CD14-positive monocyte (primary cell): ENCODE results near the gene WNT5B. TPM values are rescaled to one million over a fixed set of nuclear protein-coding genes. Genes with fewer than 3 reads are reported as not detected.

Experiments
- DNase-seq, 3 donors: peaks; one replicate each; pipeline ENCODE4 v3.0.0-alpha.2; 2011 to 2022
- H2AFZ ChIP-seq: 2 replicates; pipeline ENCODE4 v1.6.0; 2012; ENCODE audit warnings: mild to moderate bottlenecking, low read depth, low read length, inconsistent platforms; ENCODE audit not compliant: insufficient read depth, poor library complexity, severe bottlenecking
- H3K27ac ChIP-seq, 2 donors: 1 replicate in 1 of 2; 2 replicates in 1 of 2; pipeline ENCODE4 v1.5.1; 2012 to 2013; ENCODE audit warnings: low read length in 2 of 2, control low read depth in 1 of 2, inconsistent platforms in 1 of 2, low read depth in 1 of 2, mild to moderate bottlenecking in 1 of 2
- H3K27me3 ChIP-seq, 2 donors: one replicate each; pipeline versions ENCODE4 v1.6.0 to v1.6.1; 2011 to 2013; ENCODE audit warnings: low read length in 2 of 2; ENCODE audit not compliant: control insufficient read depth in 2 of 2, insufficient read depth in 2 of 2
- H3K36me3 ChIP-seq, 2 donors: replicated peaks in 1 of 2; 1 replicate in 1 of 2; 2 replicates in 1 of 2; pipeline versions ENCODE4 v1.5.1 to v1.6.1; 2012 to 2013; ENCODE audit warnings: low read length in 2 of 2, control low read depth in 1 of 2, inconsistent platforms in 1 of 2, mild to moderate bottlenecking in 1 of 2; ENCODE audit not compliant: insufficient read depth in 2 of 2, control insufficient read depth in 1 of 2
- H3K4me1 ChIP-seq, 2 donors: 1 replicate in 1 of 2; 2 replicates in 1 of 2; pipeline versions ENCODE4 v1.5.1 to v1.6.1; 2012 to 2013; ENCODE audit warnings: low read length in 2 of 2, control low read depth in 1 of 2, inconsistent platforms in 1 of 2, mild to moderate bottlenecking in 1 of 2, moderate library complexity in 1 of 2; ENCODE audit not compliant: insufficient read depth in 2 of 2, control insufficient read depth in 1 of 2
- H3K4me2 ChIP-seq: replicated peaks from 2 replicates; pipeline ENCODE3; 2012; ENCODE audit warnings: low read length, moderate library complexity, mild to moderate bottlenecking; ENCODE audit not compliant: poor library complexity, severe bottlenecking; ENCODE audit errors: extremely low read depth
- H3K4me3 ChIP-seq, 3 experiments: fragments of 200-600 bp in 1 of 3; sonication (generic) in 1 of 3; replicated peaks in 1 of 3; 1 replicate in 2 of 3; 2 replicates in 1 of 3; pipeline ENCODE4 v1.5.1; 2011 to 2013; ENCODE audit warnings: low read length in 3 of 3, mild to moderate bottlenecking in 3 of 3, control low read depth in 2 of 3, low read depth in 2 of 3, inconsistent platforms in 1 of 3, moderate library complexity in 1 of 3
- H3K79me2 ChIP-seq: 2 replicates; pipeline ENCODE4 v1.6.0; 2012; ENCODE audit warnings: mild to moderate bottlenecking, control low read depth, inconsistent platforms, low read length, moderate library complexity; ENCODE audit not compliant: insufficient read depth
- H3K9ac ChIP-seq: 2 replicates; pipeline ENCODE4 v1.6.0; 2017; ENCODE audit warnings: low read length, mild to moderate bottlenecking; ENCODE audit not compliant: insufficient read depth, poor library complexity, severe bottlenecking
- H3K9me3 ChIP-seq, 2 donors: replicated peaks in 1 of 2; 1 replicate in 1 of 2; 2 replicates in 1 of 2; pipeline versions ENCODE4 v1.5.1 to v1.6.1; 2012 to 2013; ENCODE audit warnings: low read length in 2 of 2, control low read depth in 1 of 2; ENCODE audit not compliant: control insufficient read depth in 1 of 2, insufficient read depth in 1 of 2
- H4K20me1 ChIP-seq: 2 replicates; pipeline ENCODE4 v1.6.0; 2012; ENCODE audit warnings: mild to moderate bottlenecking, low read length, control low read depth, moderate library complexity; ENCODE audit not compliant: insufficient read depth
- H3K27ac Mint-ChIP-seq, 7 donors: one replicate each; pipeline ENCODE4 v1.8.0; 2020; ENCODE audit warnings: mild to moderate bottlenecking in 7 of 7, mixed read lengths in 7 of 7, moderate library complexity in 6 of 7, inconsistent platforms in 2 of 7
- H3K27me3 Mint-ChIP-seq, 3 donors: one replicate each; pipeline ENCODE4 v1.8.0; 2021 to 2022; ENCODE audit warnings: low read depth in 3 of 3, mild to moderate bottlenecking in 3 of 3, mixed read lengths in 3 of 3, moderate library complexity in 3 of 3, inconsistent platforms in 1 of 3
- H3K36me3 Mint-ChIP-seq, 2 donors: one replicate each; pipeline ENCODE4 v1.8.0; 2020; ENCODE audit warnings: mixed read lengths in 2 of 2, inconsistent platforms in 1 of 2, mild to moderate bottlenecking in 1 of 2
- H3K4me1 Mint-ChIP-seq: one replicate; pipeline ENCODE4 v1.8.0; 2020; ENCODE audit warnings: mild to moderate bottlenecking, mixed read lengths
- H3K4me3 Mint-ChIP-seq, 2 donors: one replicate each; pipeline ENCODE4 v1.8.0; 2020; ENCODE audit warnings: mild to moderate bottlenecking in 2 of 2, mixed read lengths in 2 of 2, moderate library complexity in 1 of 2
- H3K9me3 Mint-ChIP-seq, 7 donors: one replicate each; pipeline ENCODE4 v1.8.0; 2020 to 2022; ENCODE audit warnings: mixed read lengths in 7 of 7, mild to moderate bottlenecking in 6 of 7, moderate library complexity in 6 of 7, inconsistent platforms in 2 of 7
- CTCF ChIP-seq: fragments of 200-600 bp; IDR thresholded peaks from one replicate; pipeline ENCODE4 v1.8.0; 2022; ENCODE audit warnings: antibody characterized with exemption, mild to moderate bottlenecking
- WGBS: methylation state at CpG from one replicate; pipeline ENCODE4 v1.1.5; 2013; ENCODE audit warnings: missing lambda C conversion rate; ENCODE audit not compliant: insufficient coverage; 5-methylcytosine and 5-hydroxymethylcytosine counted together
- intact Hi-C, 2 donors: fragments of 100-400 bp; cut with micrococcal nuclease; formaldehyde crosslinking; loops; one replicate each; pipeline versions ENCODE4 v1.15.0 to v1.15.1; 2023
- polyA plus RNA-seq, 3 donors: library from polyadenylated mRNA; depleted of rRNA in 1 of 3; unstranded in 2 of 3; stranded (reverse) in 1 of 3; fragments of 300-500 nt in 2 of 3; fragments of >200 nt in 1 of 3; fragmentation: Illumina TruSeq in 2 of 3; gene quantifications; 1 replicate in 2 of 3; 2 replicates in 1 of 3; pipeline ENCODE4 v1.2.3, GENCODE V29; 2012 to 2021

WNT5B gene
- polyA plus RNA-seq, 3 donors: 2.7 to 4.1 (median 3.1) TPM

- H3K27me3 Mint-ChIP-seq: peaks cover 0 to 2% (median 0%) of the 10 kb centered on the region in 3 donors
- H3K36me3 Mint-ChIP-seq: no peaks in the 10 kb centered on the region
- H3K9me3 Mint-ChIP-seq: peaks cover 0 to 2% (median 0%) of the 10 kb centered on the region in 7 donors
- H3K27ac ChIP-seq: no peak overlapping the region
- H4K20me1 ChIP-seq: peaks cover 14% of the 10 kb centered on the region
- H2AFZ ChIP-seq: no peak overlapping the region
- H3K9me3 ChIP-seq: no peaks in the 10 kb centered on the region
- no peak for TF ChIP-seq CTCF
- intact Hi-C loops: no loop called here
- WGBS: 95% methylated on average over 3 of the region's 5 CpGs
- peaks cover 22 to 30% of the 10 kb centered on the region in 2 donors for H3K4me1 ChIP-seq
- H3K4me3 ChIP-seq: no peak overlapping the region
- H3K36me3 ChIP-seq: no peaks in the 10 kb centered on the region
- H3K4me2 ChIP-seq: no peak overlapping the region
- no peak overlapping the region for H3K4me3 Mint-ChIP-seq
- H3K27ac Mint-ChIP-seq: peak overlapping the region in 1 of 7 donors; percentile 27
- H3K4me1 Mint-ChIP-seq: peaks cover 26% of the 10 kb centered on the region
- no peaks in the 10 kb centered on the region for H3K27me3 ChIP-seq
- DNase-seq: peak in 1 of 3 donors; percentile 47
- H3K9ac ChIP-seq: no peak overlapping the region
- peaks cover 23% of the 10 kb centered on the region for H3K79me2 ChIP-seq
Observed at GRCh38 chr12:1688086-1688710, 59.2 kb downstream of the WNT5B start.

GRCh38 chr12:1690578-1691122 is 61.6 kb downstream of the WNT5B start, which contains the start of gene ADIPOR2:
Gene ADIPOR2 (plus strand): TSS chr12:1691070. CDS start chr12:1754344, 63,274 bp downstream.
- TF ChIP-seq CTCF: no peak
- intact Hi-C loops: no loop called here
- H3K27ac Mint-ChIP-seq: peak within 1 kb of the TSS; percentile 93 to 99 (median 98)
- 2% methylated on average over 39 of the region's 59 CpGs for WGBS
- Histone ChIP-seq H3K27ac (peak within 1 kb of the TSS; percentile 83 to 93), H3K27me3 (no peaks in the 10 kb centered on the region), H3K9me3 (no peaks in the 10 kb centered on the region), H4K20me1 (peaks cover 34% of the 10 kb centered on the region), H3K79me2 (peaks cover 47% of the 10 kb centered on the region), H3K4me1 (peaks cover 28 to 39% of the 10 kb centered on the region in 2 donors), H3K9ac (peak within 1 kb of the TSS; percentile 89), H2AFZ (peak within 1 kb of the TSS; percentile 82), H3K4me3 (peak within 1 kb of the TSS; percentile 82 to 91 (median 91)), H3K4me2 (peak within 1 kb of the TSS; percentile 80), H3K36me3 (no peaks in the 10 kb centered on the region)
- peaks cover 2 to 9% of the 10 kb centered on the region in 2 donors for H3K36me3 Mint-ChIP-seq
- H3K9me3 Mint-ChIP-seq: peaks cover 0 to 2% (median 0%) of the 10 kb centered on the region in 7 donors
- H3K27me3 Mint-ChIP-seq: peaks cover 0 to 2% (median 0%) of the 10 kb centered on the region in 3 donors
- H3K4me1 Mint-ChIP-seq: peaks cover 40% of the 10 kb centered on the region
- peak within 1 kb of the TSS; percentile 85 to 94 for H3K4me3 Mint-ChIP-seq
- DNase-seq: peak; percentile 97 to 98 (median 97)
